ENCODE results near the gene ICAM4.

GRCh38 chr19:10286803-10287737 is at the start of gene ICAM4:
- TF ChIP-seq CTCF (IDR thresholded peaks at IDR 0.05; ENCODE audit: low read length) (no peak), EZH2 (optimal IDR thresholded peaks at IDR 0.05; ENCODE audit: low read depth, low read length) (no peak), EZH2phosphoT487 (IDR thresholded peaks at IDR 0.05; ENCODE audit: low read length) (no peak)

All from MM.1S (cell line).